ENCODE results near the gene SV2A. TPM values are rescaled to one million over a fixed set of nuclear protein-coding genes. Genes with fewer than 3 reads are reported as not detected.
A peak's percentile ranks its signal among the peaks of the same experiment; 100 is the strongest.
"Not testable (repeated sequence)": the region's sequence is repeated elsewhere in the genome, so short reads cannot be mapped to it uniquely, and the experiment has no call there.

Gene SV2A
- total and polyA plus RNA-seq, 7 experiments from 2014 or later: 1.3 to 18.8 (median 2.8) TPM

DNA sequence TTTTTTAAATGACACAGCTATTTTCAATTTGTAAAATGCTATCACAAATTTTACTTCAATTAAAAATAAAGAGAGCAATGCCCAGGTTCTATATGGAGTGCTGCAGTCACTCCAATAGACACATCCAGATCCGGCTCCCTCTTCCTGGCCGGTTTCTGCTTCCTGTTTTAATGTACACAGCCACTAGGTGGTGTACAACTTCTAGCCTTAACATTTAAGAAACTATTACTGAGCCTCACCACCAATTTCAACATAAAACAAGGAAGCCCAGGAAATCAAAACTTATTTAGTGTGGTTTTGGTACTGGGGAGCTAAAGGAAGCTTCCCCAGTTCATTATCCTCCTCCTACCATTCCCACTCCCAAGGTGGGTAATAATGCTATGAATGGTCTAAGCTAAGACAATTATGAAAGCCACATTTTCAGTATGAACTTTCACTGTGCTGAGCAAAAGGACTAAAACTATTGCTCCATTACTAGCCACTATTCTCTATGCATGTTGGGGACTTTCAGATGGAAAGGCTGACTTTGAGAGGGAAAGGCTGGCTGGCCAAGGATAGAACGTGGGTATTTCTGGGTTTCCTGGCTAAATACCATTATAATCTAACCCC is 44.5 kb upstream of the SV2A start:
- Histone ChIP-seq H3K27me3 (ENCODE audit: control insufficient read depth in 2 of 2, insufficient read depth in 2 of 2, low read length in 2 of 2) (no peaks in the 10 kb centered on the region), H3K27ac (ENCODE audit: low read depth, low read length) (no peak overlapping the region), H3K4me3 (ENCODE audit: low read length) (no peak overlapping the region), H3K4me1 (ENCODE audit: control insufficient read depth in 2 of 2, insufficient read depth in 2 of 2, low read length in 2 of 2) (no peaks in the 10 kb centered on the region), H3K9me3 (ENCODE audit: control insufficient read depth in 2 of 3, low read length in 3 of 3) (no peaks in the 10 kb centered on the region), H3K36me3 (ENCODE audit: control insufficient read depth in 2 of 3, insufficient read depth in 3 of 3, low read length in 3 of 3) (peaks cover 0 to 16% (median 0%) of the 10 kb centered on the region in 3 experiments)
- intact Hi-C loops (cut with micrococcal nuclease): loop anchor here (1.0 to 5.0 kb wide), 11 partner anchors 35 to 320 kb away; partner anchors contain the start of genes SF3B4 (in 2 of the 2), VPS45 (in 2 of the 2), CIART (in 1 of the 2) and OTUD7B (in 1 of the 2)
- no peaks in the 10 kb centered on the region for H3K9me3 Mint-ChIP-seq
- DNase-seq (peak in 7 of 9 donors; percentile 39 to 62 (median 57)), ATAC-seq (peak; percentile 88)
- H3K27me3 Mint-ChIP-seq: no peaks in the 10 kb centered on the region
- no peak overlapping the region for H3K4me3 Mint-ChIP-seq
- H3K36me3 Mint-ChIP-seq: peaks cover 11 to 27% (median 22%) of the 10 kb centered on the region in 5 donors
- CTCF ChIA-PET: interaction anchor here (0.6 to 3.1 kb wide), 13 partner anchors 13 to 229 kb away, joined by 3 to 19 read pairs (median 4); no protein-coding TSS in a partner anchor
- H3K27ac Mint-ChIP-seq: peak overlapping the region in 3 of 9 donors; percentile 45 to 71 (median 64)
- H3K4me1 Mint-ChIP-seq: peaks cover 6 to 24% (median 19%) of the 10 kb centered on the region in 7 donors
- POLR2A ChIA-PET: interaction anchor here (0.6 to 2.6 kb wide), 7 partner anchors 24 to 272 kb away, joined by 3 to 16 read pairs (median 4); a partner anchor contains a TSS

DNA sequence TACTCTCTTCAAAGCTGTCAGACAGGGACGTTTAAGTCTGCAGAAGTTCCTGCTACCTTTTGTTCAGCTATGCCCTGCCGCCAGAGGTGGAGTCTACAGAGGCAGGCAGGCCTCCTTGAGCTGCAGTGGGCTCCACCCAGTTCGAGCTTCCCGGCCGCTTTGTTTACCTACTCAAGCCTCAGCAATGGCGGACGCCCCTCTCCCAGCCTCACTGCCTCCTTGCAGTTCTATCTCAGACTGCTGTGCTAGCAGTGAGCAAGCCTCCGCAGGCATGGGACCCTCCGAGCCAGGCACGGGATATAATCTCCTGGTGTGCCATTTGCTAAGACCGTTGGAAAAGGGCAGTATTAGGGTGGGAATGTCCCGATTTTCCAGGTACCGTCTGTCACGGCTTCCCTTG is 39.9 kb upstream of the SV2A start:
- H3K4me3 Mint-ChIP-seq; DNase-seq; ATAC-seq; H3K9me3 ChIP-seq (ENCODE audit: control insufficient read depth in 2 of 3, low read length in 3 of 3); intact Hi-C loops (cut with micrococcal nuclease); H3K9me3 Mint-ChIP-seq; H3K27me3 ChIP-seq (ENCODE audit: control insufficient read depth in 2 of 2, insufficient read depth in 2 of 2, low read length in 2 of 2); CTCF ChIA-PET; H3K27me3 Mint-ChIP-seq; H3K4me3 ChIP-seq (ENCODE audit: low read length); H3K27ac ChIP-seq (ENCODE audit: low read depth, low read length); H3K4me1 ChIP-seq (ENCODE audit: control insufficient read depth in 2 of 2, insufficient read depth in 2 of 2, low read length in 2 of 2); H3K36me3 ChIP-seq (ENCODE audit: control insufficient read depth in 2 of 3, insufficient read depth in 3 of 3, low read length in 3 of 3); H3K27ac Mint-ChIP-seq: not testable (repeated sequence)
- Mint-ChIP-seq H3K36me3 (peaks cover 11 to 44% (median 19%) of the 10 kb centered on the region in 5 donors), H3K4me1 (peaks cover 4 to 12% (median 11%) of the 10 kb centered on the region in 7 donors)
- POLR2A ChIA-PET: interaction anchor here (0.9 kb wide), 1 partner anchor 224 kb away, joined by 3 read pairs; no protein-coding TSS in a partner anchor

DNA sequence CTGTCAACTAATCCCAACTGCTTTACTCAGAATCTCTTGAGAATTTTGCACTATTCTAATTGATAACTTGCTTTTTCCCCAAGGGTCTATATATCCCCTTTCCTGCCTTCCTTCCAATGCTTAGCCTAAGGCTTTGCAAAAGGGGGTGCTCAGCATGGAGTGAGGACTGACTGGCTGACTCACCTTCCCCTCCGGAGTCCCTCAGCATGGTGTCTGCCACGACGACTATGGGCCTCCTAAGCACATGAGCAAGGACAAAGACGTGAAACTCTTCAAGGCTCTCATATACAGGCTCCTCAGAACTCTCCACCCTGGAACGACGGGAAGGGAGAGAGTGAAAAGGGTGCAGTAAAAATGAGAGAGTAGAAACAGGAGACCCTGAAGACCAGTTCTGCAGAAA is 32.3 kb upstream of the SV2A start:
- H3K9me3 Mint-ChIP-seq: peaks cover 0 to 5% (median 0%) of the 10 kb centered on the region in 11 donors
- H3K27ac ChIP-seq (ENCODE audit: low read depth, low read length): no peak overlapping the region

DNA sequence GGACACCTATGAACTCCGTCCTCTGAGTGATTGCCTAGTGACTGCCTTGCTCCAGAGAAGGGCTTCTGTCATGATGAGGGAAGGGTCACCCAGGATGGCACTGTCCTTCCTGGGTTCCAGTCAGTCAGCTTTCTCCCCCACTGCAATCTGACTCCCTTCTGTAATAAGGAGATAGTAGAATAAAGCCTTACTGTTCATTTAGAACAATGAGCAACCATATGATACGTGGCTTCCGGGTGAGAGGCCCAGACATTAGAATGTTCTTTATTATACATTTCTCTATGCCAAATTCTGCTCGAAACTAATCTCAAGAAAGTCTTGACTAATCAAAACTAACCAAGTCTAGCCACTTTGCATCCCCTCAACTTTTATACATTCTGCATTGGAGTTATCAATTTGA is 27.6 kb upstream of the SV2A start:
- ChIA-PET CTCF (no interaction called here), POLR2A (interaction anchor here (0.6 kb wide), 1 partner anchor 135 kb away, joined by 3 read pairs; no protein-coding TSS in a partner anchor)
- H3K27me3 ChIP-seq (ENCODE audit: control insufficient read depth in 2 of 2, insufficient read depth in 2 of 2, low read length in 2 of 2): no peaks in the 10 kb centered on the region
- H3K27me3 Mint-ChIP-seq: no peaks in the 10 kb centered on the region
- peaks cover 0 to 8% (median 0%) of the 10 kb centered on the region in 7 donors for H3K4me1 Mint-ChIP-seq
- no peak for ATAC-seq
- H3K36me3 Mint-ChIP-seq: peaks cover 0 to 23% (median 9%) of the 10 kb centered on the region in 5 donors
- H3K27ac Mint-ChIP-seq: no peak overlapping the region
- DNase-seq: no peak
- no peaks in the 10 kb centered on the region for H3K9me3 Mint-ChIP-seq
- no peaks in the 10 kb centered on the region for H3K9me3 ChIP-seq (ENCODE audit: control insufficient read depth in 2 of 3, low read length in 3 of 3)
- H3K27ac ChIP-seq (ENCODE audit: low read depth, low read length): no peak overlapping the region
- intact Hi-C loops (cut with micrococcal nuclease): no loop called here
- H3K4me3 Mint-ChIP-seq: no peak overlapping the region
- H3K4me1 ChIP-seq (ENCODE audit: control insufficient read depth in 2 of 2, insufficient read depth in 2 of 2, low read length in 2 of 2): no peaks in the 10 kb centered on the region
- H3K36me3 ChIP-seq (ENCODE audit: control insufficient read depth in 2 of 3, insufficient read depth in 3 of 3, low read length in 3 of 3): peaks cover 0 to 19% (median 0%) of the 10 kb centered on the region in 3 experiments
- no peak overlapping the region for H3K4me3 ChIP-seq (ENCODE audit: low read length)

More for the DNA sequence above, 32.3 kb upstream of the SV2A start:
- Histone ChIP-seq H3K4me1 (ENCODE audit: control insufficient read depth in 2 of 2, insufficient read depth in 2 of 2, low read length in 2 of 2) (no peaks in the 10 kb centered on the region), H3K27me3 (ENCODE audit: control insufficient read depth in 2 of 2, insufficient read depth in 2 of 2, low read length in 2 of 2) (no peaks in the 10 kb centered on the region), H3K9me3 (ENCODE audit: control insufficient read depth in 2 of 3, low read length in 3 of 3) (no peaks in the 10 kb centered on the region), H3K4me3 (ENCODE audit: low read length) (no peak overlapping the region), H3K36me3 (ENCODE audit: control insufficient read depth in 2 of 3, insufficient read depth in 3 of 3, low read length in 3 of 3) (peaks cover 0 to 14% (median 0%) of the 10 kb centered on the region in 3 experiments)
- ATAC-seq (no peak), DNase-seq (no peak)
- CTCF ChIA-PET: no interaction called here
- H3K27me3 Mint-ChIP-seq: no peaks in the 10 kb centered on the region
- H3K4me1 Mint-ChIP-seq: no peaks in the 10 kb centered on the region
- no peak overlapping the region for H3K27ac Mint-ChIP-seq
- intact Hi-C loops (cut with micrococcal nuclease): no loop called here
- POLR2A ChIA-PET: no interaction called here
- H3K36me3 Mint-ChIP-seq: peaks cover 0 to 33% (median 18%) of the 10 kb centered on the region in 5 donors
- no peak overlapping the region for H3K4me3 Mint-ChIP-seq

DNA sequence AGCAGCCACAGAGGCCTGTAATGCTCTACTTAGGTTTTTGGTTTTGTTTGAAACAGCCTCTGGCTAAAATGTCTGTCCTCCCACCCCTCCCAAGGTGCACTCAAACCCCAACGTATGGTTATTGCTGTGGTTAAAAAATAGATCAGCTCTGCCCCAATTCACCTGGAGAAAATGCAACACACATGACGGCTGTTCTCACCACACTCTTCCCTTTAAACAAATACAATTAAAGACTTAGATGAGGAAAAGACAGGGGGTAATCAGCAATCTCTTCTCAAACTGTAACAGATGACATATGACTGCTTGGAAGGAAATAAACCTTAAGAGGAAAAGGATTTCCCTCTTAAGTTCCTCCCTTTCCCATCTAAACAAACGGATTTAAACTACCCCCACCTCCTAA is 25.2 kb upstream of the SV2A start:
- intact Hi-C loops (cut with micrococcal nuclease): no loop called here
- POLR2A ChIA-PET: no interaction called here
- H3K27ac ChIP-seq (ENCODE audit: low read depth, low read length): no peak overlapping the region
- H3K36me3 ChIP-seq (ENCODE audit: control insufficient read depth in 2 of 3, insufficient read depth in 3 of 3, low read length in 3 of 3): peaks cover 0 to 14% (median 0%) of the 10 kb centered on the region in 3 experiments
- no peaks in the 10 kb centered on the region for H3K4me1 ChIP-seq (ENCODE audit: control insufficient read depth in 2 of 2, insufficient read depth in 2 of 2, low read length in 2 of 2)
- DNase-seq (no peak), ATAC-seq (no peak)
- no peak overlapping the region for H3K4me3 Mint-ChIP-seq
- H3K9me3 ChIP-seq (ENCODE audit: control insufficient read depth in 2 of 3, low read length in 3 of 3): no peaks in the 10 kb centered on the region
- H3K4me1 Mint-ChIP-seq: peaks cover 0 to 23% (median 1%) of the 10 kb centered on the region in 7 donors
- H3K27ac Mint-ChIP-seq: peak overlapping the region in 2 of 9 donors; percentile 10 to 68
- H3K27me3 Mint-ChIP-seq: no peaks in the 10 kb centered on the region
- no peaks in the 10 kb centered on the region for H3K9me3 Mint-ChIP-seq
- CTCF ChIA-PET: no interaction called here
- no peak overlapping the region for H3K4me3 ChIP-seq (ENCODE audit: low read length)
- H3K27me3 ChIP-seq (ENCODE audit: control insufficient read depth in 2 of 2, insufficient read depth in 2 of 2, low read length in 2 of 2): no peaks in the 10 kb centered on the region
- peaks cover 0 to 14% (median 6%) of the 10 kb centered on the region in 5 donors for H3K36me3 Mint-ChIP-seq

DNA sequence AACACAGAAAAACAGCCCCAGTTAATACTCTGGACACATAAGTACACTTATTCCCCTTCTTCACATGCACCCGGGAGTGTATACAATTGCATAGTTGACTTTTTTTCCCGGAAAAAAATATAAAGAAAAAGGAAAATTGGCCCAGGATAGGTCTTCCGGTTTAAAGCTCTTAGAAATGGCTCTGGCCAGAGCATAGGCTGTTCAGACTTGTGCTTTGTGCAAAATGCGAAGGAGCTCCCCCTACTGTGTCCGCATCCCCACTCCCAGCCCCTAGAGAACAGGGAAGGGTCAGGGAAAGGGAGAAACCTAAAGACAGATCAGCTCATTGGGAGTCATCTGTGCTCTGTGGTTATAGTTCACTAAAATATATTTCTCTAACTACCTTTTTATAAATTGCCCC is 24.6 kb upstream of the SV2A start:
- no peak overlapping the region for H3K4me3 ChIP-seq (ENCODE audit: low read length)
- no peak overlapping the region for H3K4me3 Mint-ChIP-seq
- no peaks in the 10 kb centered on the region for H3K4me1 ChIP-seq (ENCODE audit: control insufficient read depth in 2 of 2, insufficient read depth in 2 of 2, low read length in 2 of 2)
- no peak for DNase-seq
- no peaks in the 10 kb centered on the region for H3K27me3 Mint-ChIP-seq
- intact Hi-C loops (cut with micrococcal nuclease): no loop called here
- no peak overlapping the region for H3K27ac ChIP-seq (ENCODE audit: low read depth, low read length)
- H3K27me3 ChIP-seq (ENCODE audit: control insufficient read depth in 2 of 2, insufficient read depth in 2 of 2, low read length in 2 of 2): no peaks in the 10 kb centered on the region
- ChIA-PET POLR2A (no interaction called here), CTCF (no interaction called here)
- peaks cover 4 to 30% (median 6%) of the 10 kb centered on the region in 7 donors for H3K4me1 Mint-ChIP-seq
- ATAC-seq: no peak
- H3K9me3 Mint-ChIP-seq: no peaks in the 10 kb centered on the region
- H3K9me3 ChIP-seq (ENCODE audit: control insufficient read depth in 2 of 3, low read length in 3 of 3): no peaks in the 10 kb centered on the region
- H3K27ac Mint-ChIP-seq: no peak overlapping the region
- peaks cover 0 to 14% (median 4%) of the 10 kb centered on the region in 5 donors for H3K36me3 Mint-ChIP-seq
- H3K36me3 ChIP-seq (ENCODE audit: control insufficient read depth in 2 of 3, insufficient read depth in 3 of 3, low read length in 3 of 3): peaks cover 0 to 9% (median 0%) of the 10 kb centered on the region in 3 experiments

Measured in naive thymus-derived CD4-positive, alpha-beta T cell (primary cell).